SK-N-SH (cell line): ENCODE measurements around the gene ZDHHC19. TPM values are rescaled to one million over a fixed set of nuclear protein-coding genes. Genes with fewer than 3 reads are reported as not detected.

ENCODE experiments used
- CTCF ChIA-PET: fragments of 300-600, 350-600 bp; formaldehyde crosslinking; extraction: SDS; loops from one replicate; lab custom pipeline; 2021; lab: Yijun Ruan, JAX
- POLR2A ChIA-PET: fragments of 350-600 bp; sonication (Branson Sonifier 250); formaldehyde crosslinking; extraction: SDS; loops from one replicate; lab custom pipeline; 2020; ENCODE audit warnings: antibody characterized with exemption, inconsistent platforms; lab: Yijun Ruan, JAX
- DNase-seq: peaks from one replicate; pipeline ENCODE4 v3.0.0; 2012
- H2AFZ ChIP-seq: fragments of 200-600 bp; sonication (generic); 2 replicates; pipeline ENCODE4 v1.8.1; 2016; ENCODE audit warnings: antibody characterized with exemption, mild to moderate bottlenecking, low read depth
- H3F3A ChIP-seq: fragments of 200-600 bp; sonication (generic); replicated peaks from 2 replicates; pipeline ENCODE3; 2016; ENCODE audit warnings: antibody characterized with exemption, mild to moderate bottlenecking; ENCODE audit not compliant: insufficient read depth
- H3K27ac ChIP-seq, 2 experiments: fragments of 200-500 bp in 1 of 2; fragments of 200-600 bp in 1 of 2; sonication (Bioruptor generic) in 1 of 2; sonication (generic), shearing (Covaris generic) in 1 of 2; 2 replicates each; pipeline versions ENCODE4 v1.5.1 to v1.6.1; 2014 to 2016; ENCODE audit warnings: low read depth in 2 of 2, inconsistent platforms in 1 of 2, low read length in 1 of 2, mild to moderate bottlenecking in 1 of 2, mixed read lengths in 1 of 2
- H3K27me3 ChIP-seq: fragments of 200-600 bp; sonication (generic), shearing (Covaris generic); 2 replicates; pipeline ENCODE4 v1.6.1; 2016; ENCODE audit warnings: mixed run types; ENCODE audit not compliant: insufficient read depth
- H3K36me3 ChIP-seq, 2 experiments: fragments of 200-500 bp in 1 of 2; fragments of 200-600 bp in 1 of 2; sonication (Bioruptor generic) in 1 of 2; sonication (generic) in 1 of 2; replicated peaks in 1 of 2; 2 replicates each; pipeline versions ENCODE3 to v1.5.1; 2014 to 2016; ENCODE audit warnings: low read length in 1 of 2, mild to moderate bottlenecking in 1 of 2; ENCODE audit not compliant: insufficient read depth in 2 of 2, control insufficient read depth in 1 of 2
- H3K4me1 ChIP-seq, 2 experiments: fragments of 200-500 bp in 1 of 2; fragments of 200-600 bp in 1 of 2; sonication (Bioruptor generic) in 1 of 2; sonication (generic), shearing (Covaris generic) in 1 of 2; 2 replicates each; pipeline versions ENCODE4 v1.5.1 to v1.6.1; 2014 to 2016; ENCODE audit warnings: low read depth in 1 of 2, low read length in 1 of 2, mixed run types in 1 of 2; ENCODE audit not compliant: insufficient read depth in 2 of 2, control insufficient read depth in 1 of 2
- H3K4me2 ChIP-seq: fragments of 200-600 bp; sonication (generic), shearing (Covaris generic); 2 replicates; pipeline ENCODE4 v1.6.1; 2017; ENCODE audit warnings: mixed run types
- H3K4me3 ChIP-seq, 2 experiments: fragments of 200-500 bp in 1 of 2; fragments of 200-600 bp in 1 of 2; sonication (Bioruptor generic) in 1 of 2; sonication (generic), shearing (Covaris generic) in 1 of 2; 2 replicates each; pipeline versions ENCODE4 v1.5.1 to v1.8.1; 2014 to 2016; ENCODE audit warnings: low read depth in 2 of 2, inconsistent platforms in 1 of 2, low read length in 1 of 2, mild to moderate bottlenecking in 1 of 2, mixed read lengths in 1 of 2, moderate library complexity in 1 of 2
- H3K79me2 ChIP-seq: fragments of 200-600 bp; sonication (generic); 2 replicates; pipeline ENCODE4 v1.8.1; 2017; ENCODE audit warnings: mild to moderate bottlenecking; ENCODE audit not compliant: insufficient read depth
- H3K9ac ChIP-seq: fragments of 200-600 bp; sonication (generic); 2 replicates; pipeline ENCODE4 v1.6.1; 2017; ENCODE audit warnings: mixed run types
- H3K9me2 ChIP-seq: fragments of 200-600 bp; sonication (generic); 2 replicates; pipeline ENCODE4 v1.6.1; 2017; ENCODE audit warnings: mixed run types
- H3K9me3 ChIP-seq: fragments of 200-600 bp; sonication (generic); 2 replicates; pipeline ENCODE4 v1.6.1; 2017; ENCODE audit warnings: mixed run types, mild to moderate bottlenecking, moderate library complexity
- H4K20me1 ChIP-seq: fragments of 200-600 bp; sonication (generic); 2 replicates; pipeline ENCODE4 v1.6.1; 2017; ENCODE audit warnings: mild to moderate bottlenecking, mixed run types; ENCODE audit not compliant: insufficient read depth
- ELF1 ChIP-seq: IDR thresholded peaks from 2 replicates; pipeline ENCODE4 v1.4.0; 2012
- FOSL2 ChIP-seq: IDR thresholded peaks from 2 replicates; pipeline ENCODE4 v1.4.0; 2012; ENCODE audit warnings: low read depth, mild to moderate bottlenecking, moderate library complexity, borderline replicate concordance
- FOXM1 ChIP-seq: IDR thresholded peaks from 2 replicates; pipeline ENCODE4 v1.4.0; 2012; ENCODE audit warnings: low read depth, mild to moderate bottlenecking
- GABPA ChIP-seq: IDR thresholded peaks from 2 replicates; pipeline ENCODE4 v1.4.0; 2012; ENCODE audit warnings: low read depth, mild to moderate bottlenecking
- MAX ChIP-seq: IDR thresholded peaks from 2 replicates; pipeline ENCODE4 v1.4.0; 2012; ENCODE audit warnings: low read depth
- MXI1 ChIP-seq: IDR thresholded peaks from 2 replicates; pipeline ENCODE4 v1.6.1; 2012; ENCODE audit warnings: mild to moderate bottlenecking, low read depth, low read length, improper control_type of control experiment
- POLR2AphosphoS5 ChIP-seq: IDR thresholded peaks from 2 replicates; pipeline ENCODE4 v1.6.1; 2012; ENCODE audit warnings: low read depth, low read length
- RCOR1 ChIP-seq: fragments of 150-350 bp; IDR thresholded peaks from 2 replicates; pipeline ENCODE4 v1.6.1; 2017; ENCODE audit warnings: antibody characterized with exemption, low read length
- SMC3 ChIP-seq: IDR thresholded peaks from 2 replicates; pipeline ENCODE4 v1.6.1; 2012; ENCODE audit warnings: low read depth, low read length, improper control_type of control experiment
- TAF1 ChIP-seq: IDR thresholded peaks from 2 replicates; pipeline ENCODE4 v1.6.1; 2012; ENCODE audit warnings: low read depth, mild to moderate bottlenecking, low read length, moderate library complexity, borderline replicate concordance
- TEAD4 ChIP-seq: IDR thresholded peaks from 2 replicates; pipeline ENCODE4 v1.4.0; 2012; ENCODE audit warnings: mild to moderate bottlenecking, borderline replicate concordance; ENCODE audit not compliant: insufficient read depth
- YY1 ChIP-seq: IDR thresholded peaks from 2 replicates; pipeline ENCODE4 v1.4.0; 2012; ENCODE audit warnings: low read depth, mild to moderate bottlenecking
- WGBS: methylation state at CpG from one replicate; pipeline ENCODE4 v1.1.6; 2017; ENCODE audit warnings: low lambda C conversion rate; 5-methylcytosine and 5-hydroxymethylcytosine counted together
- polyA plus RNA-seq, 3 experiments: library from polyadenylated mRNA; depleted of rRNA; stranded (reverse); fragments of >200 nt; gene quantifications; 2 replicates each; pipeline ENCODE4 v1.2.3, GENCODE V29; 2012
- TF ChIP-seq, protein P1 (sequence below): IDR thresholded peaks from 2 replicates; pipeline ENCODE4; 2012
- TF ChIP-seq, protein P2 (sequence below): fragments of 150-350 bp; IDR thresholded peaks from 2 replicates; pipeline ENCODE4 v1.6.1; 2016; ENCODE audit warnings: mild to moderate bottlenecking, low read depth, low read length
- TF ChIP-seq, protein P3 (sequence below): IDR thresholded peaks from 2 replicates; pipeline ENCODE4 v1.4.0; 2012; ENCODE audit warnings: low read depth, borderline replicate concordance

The ZDHHC19 gene
- polyA plus RNA-seq, 1 of the 3 experiments (the other 2 are of a cell fraction), result not detected

- Histone ChIP-seq H3K36me3 (no peaks in the 10 kb centered on the region), H3K27ac (no peak overlapping the region), H3F3A (no peaks in the 10 kb centered on the region), H4K20me1 (no peaks in the 10 kb centered on the region), H3K4me1 (peaks cover 0 to 17% of the 10 kb centered on the region in 2 experiments; a peak in 1 of 4 replicates), H2AFZ (no peak overlapping the region), H3K27me3 (no peaks in the 10 kb centered on the region), H3K9ac (no peak overlapping the region), H3K79me2 (no peaks in the 10 kb centered on the region), H3K9me3 (no peaks in the 10 kb centered on the region), H3K4me2 (no peak overlapping the region), H3K9me2 (no peaks in the 10 kb centered on the region), H3K4me3 (no peak overlapping the region)
- WGBS, result 92% methylated on average over 7 of the region's 7 CpGs
- TF ChIP-seq, protein P1, sequence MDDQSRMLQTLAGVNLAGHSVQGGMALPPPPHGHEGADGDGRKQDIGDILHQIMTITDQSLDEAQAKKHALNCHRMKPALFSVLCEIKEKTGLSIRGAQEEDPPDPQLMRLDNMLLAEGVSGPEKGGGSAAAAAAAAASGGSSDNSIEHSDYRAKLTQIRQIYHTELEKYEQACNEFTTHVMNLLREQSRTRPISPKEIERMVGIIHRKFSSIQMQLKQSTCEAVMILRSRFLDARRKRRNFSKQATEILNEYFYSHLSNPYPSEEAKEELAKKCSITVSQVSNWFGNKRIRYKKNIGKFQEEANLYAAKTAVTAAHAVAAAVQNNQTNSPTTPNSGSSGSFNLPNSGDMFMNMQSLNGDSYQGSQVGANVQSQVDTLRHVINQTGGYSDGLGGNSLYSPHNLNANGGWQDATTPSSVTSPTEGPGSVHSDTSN, result no peak
- TF ChIP-seq FOSL2 (no peak), TAF1 (no peak), MAX (no peak), YY1 (no peak), ELF1 (no peak), MXI1 (no peak), SMC3 (no peak), TEAD4 (no peak), GABPA (no peak), RCOR1 (no peak), POLR2AphosphoS5 (no peak)
- TF ChIP-seq, protein P2, sequence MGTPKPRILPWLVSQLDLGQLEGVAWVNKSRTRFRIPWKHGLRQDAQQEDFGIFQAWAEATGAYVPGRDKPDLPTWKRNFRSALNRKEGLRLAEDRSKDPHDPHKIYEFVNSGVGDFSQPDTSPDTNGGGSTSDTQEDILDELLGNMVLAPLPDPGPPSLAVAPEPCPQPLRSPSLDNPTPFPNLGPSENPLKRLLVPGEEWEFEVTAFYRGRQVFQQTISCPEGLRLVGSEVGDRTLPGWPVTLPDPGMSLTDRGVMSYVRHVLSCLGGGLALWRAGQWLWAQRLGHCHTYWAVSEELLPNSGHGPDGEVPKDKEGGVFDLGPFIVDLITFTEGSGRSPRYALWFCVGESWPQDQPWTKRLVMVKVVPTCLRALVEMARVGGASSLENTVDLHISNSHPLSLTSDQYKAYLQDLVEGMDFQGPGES, result no peak
- CTCF ChIA-PET, result no interaction called here
- POLR2A ChIA-PET, result no interaction called here
- DNase-seq, result no peak
Observed at GRCh38 chr3:196220991-196221390, 9.8 kb upstream of the ZDHHC19 start.

DNA sequence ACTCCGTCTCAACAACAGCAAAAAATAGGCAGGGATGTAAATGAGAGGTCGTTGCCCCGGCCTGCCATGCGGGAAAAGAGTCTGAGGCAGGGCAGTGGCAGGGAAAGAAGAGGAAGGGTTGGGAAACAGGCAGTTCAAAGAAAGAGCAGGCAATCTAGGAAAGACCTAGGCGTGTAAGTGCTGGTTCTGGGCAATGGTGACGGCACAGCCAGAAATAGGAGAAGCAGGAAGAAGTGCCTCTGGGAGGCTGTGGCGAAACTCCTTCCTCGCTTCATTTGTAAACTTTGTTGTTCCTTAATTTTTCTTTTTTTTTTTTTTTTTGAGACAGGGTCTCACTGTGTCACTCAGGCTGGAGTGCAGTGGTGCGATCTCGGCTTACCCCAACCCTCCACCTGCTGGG is 9.4 kb upstream of the ZDHHC19 start:
- whole genome bisulfite sequencing, result 92% methylated on average over 10 of the region's 10 CpGs
- H3F3A ChIP-seq, result no peaks in the 10 kb centered on the region
- H3K9ac ChIP-seq, result no peak overlapping the region
- no peaks in the 10 kb centered on the region for H4K20me1 ChIP-seq
- no peak for DNase-seq
- H3K27me3 ChIP-seq, result no peaks in the 10 kb centered on the region
- no peaks in the 10 kb centered on the region for H3K36me3 ChIP-seq
- peaks cover 0 to 17% of the 10 kb centered on the region in 2 experiments; a peak in 1 of 4 replicates for H3K4me1 ChIP-seq
- H3K27ac ChIP-seq, result no peak overlapping the region
- H3K9me3 ChIP-seq, result no peaks in the 10 kb centered on the region
- no peaks in the 10 kb centered on the region for H3K79me2 ChIP-seq
- POLR2A ChIA-PET, result no interaction called here
- CTCF ChIA-PET, result no interaction called here
- TF ChIP-seq FOXM1, result no peak
- TF ChIP-seq, protein P3, sequence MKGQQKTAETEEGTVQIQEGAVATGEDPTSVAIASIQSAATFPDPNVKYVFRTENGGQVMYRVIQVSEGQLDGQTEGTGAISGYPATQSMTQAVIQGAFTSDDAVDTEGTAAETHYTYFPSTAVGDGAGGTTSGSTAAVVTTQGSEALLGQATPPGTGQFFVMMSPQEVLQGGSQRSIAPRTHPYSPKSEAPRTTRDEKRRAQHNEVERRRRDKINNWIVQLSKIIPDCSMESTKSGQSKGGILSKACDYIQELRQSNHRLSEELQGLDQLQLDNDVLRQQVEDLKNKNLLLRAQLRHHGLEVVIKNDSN, result no peak
- H3K9me2 ChIP-seq, result no peaks in the 10 kb centered on the region
- no peak overlapping the region for H2AFZ ChIP-seq
- H3K4me2 ChIP-seq, result no peak overlapping the region
- H3K4me3 ChIP-seq, result no peak overlapping the region
